Activated naive CD4-positive, alpha-beta T cell treated with anti-CD3 and anti-CD28 coated beads, Interleukin-2, amount 50 U/mL, for 72 hours (primary cell): Measurements from ENCODE around the gene RXFP2. TPM values are rescaled to one million over a fixed set of nuclear protein-coding genes. Genes with fewer than 3 reads are reported as not detected.

ENCODE experiments used
- ATAC-seq, 2 donors: fragments of 150-1000 bp; cut with Tn5 transposase; 2 replicates each; pipeline ENCODE4 v1.10.0; 2021; ENCODE audit warnings: mild to moderate bottlenecking in 2 of 2, moderate library complexity in 2 of 2
- DNase-seq, 2 donors: peaks; one replicate each; pipeline ENCODE4 v3.0.0; 2021 to 2022; ENCODE audit warnings: low spot score in 2 of 2
- H3K27ac Mint-ChIP-seq, 2 donors: one replicate each; pipeline ENCODE4 v1.8.0; 2022; ENCODE audit warnings: mild to moderate bottlenecking in 2 of 2, mixed read lengths in 2 of 2
- H3K36me3 Mint-ChIP-seq, 2 donors: one replicate each; pipeline ENCODE4 v1.8.0; 2022; ENCODE audit warnings: mixed read lengths in 2 of 2
- H3K9me3 Mint-ChIP-seq, 2 donors: one replicate each; pipeline ENCODE4 v1.8.0; 2022; ENCODE audit warnings: mixed read lengths in 2 of 2
- total RNA-seq, 2 donors: library from RNA; stranded (reverse); gene quantifications; one replicate each; pipeline ENCODE4 v1.2.3, GENCODE V29; 2022

Gene RXFP2
- total RNA-seq, 2 donors from 2014 or later: not detected

GRCh38 chr13:31798189-31798588 is 58.9 kb downstream of the RXFP2 start:
- no peaks in the 10 kb centered on the region for H3K36me3 Mint-ChIP-seq
- no peak overlapping the region for H3K27ac Mint-ChIP-seq
- DNase-seq (no peak), ATAC-seq (no peak)
- H3K9me3 Mint-ChIP-seq: no peaks in the 10 kb centered on the region

GRCh38 chr13:31801088-31801487 is 61.8 kb downstream of the RXFP2 start:
- no peak overlapping the region for H3K27ac Mint-ChIP-seq
- H3K9me3 Mint-ChIP-seq: no peaks in the 10 kb centered on the region
- no peaks in the 10 kb centered on the region for H3K36me3 Mint-ChIP-seq
- ATAC-seq (no peak), DNase-seq (no peak)

GRCh38 chr13:31803311-31803710 is 64.0 kb downstream of the RXFP2 start:
- Mint-ChIP-seq H3K36me3 (no peaks in the 10 kb centered on the region), H3K27ac (no peak overlapping the region), H3K9me3 (peaks cover 0 to 7% of the 10 kb centered on the region in 2 donors)
- DNase-seq (no peak), ATAC-seq (no peak)

- H3K36me3 Mint-ChIP-seq: peaks cover 0 to 4% of the 10 kb centered on the region in 2 donors
- no peak overlapping the region for H3K27ac Mint-ChIP-seq
- DNase-seq: no peak
- no peak for ATAC-seq
- peaks cover 4 to 15% of the 10 kb centered on the region in 2 donors for H3K9me3 Mint-ChIP-seq
These were observed 66.5 kb downstream of the RXFP2 start for GRCh38 chr13:31805841-31806240.

GRCh38 chr13:31807090-31807541 is 67.8 kb downstream of the RXFP2 start:
- no peak for DNase-seq
- ATAC-seq: peak in 1 of 2 donors; percentile 26
- no peak overlapping the region for H3K27ac Mint-ChIP-seq
- peaks cover 0 to 11% of the 10 kb centered on the region in 2 donors for H3K36me3 Mint-ChIP-seq
- peaks cover 9 to 21% of the 10 kb centered on the region in 2 donors for H3K9me3 Mint-ChIP-seq

- DNase-seq: no peak
- ATAC-seq: no peak
- Mint-ChIP-seq H3K9me3 (peaks cover 24 to 36% of the 10 kb centered on the region in 2 donors), H3K36me3 (peaks cover 0 to 25% of the 10 kb centered on the region in 2 donors), H3K27ac (no peak overlapping the region)
These were observed 75.2 kb downstream of the RXFP2 start for GRCh38 chr13:31814536-31814935.

GRCh38 chr13:31815361-31816144 is 76.2 kb downstream of the RXFP2 start:
- Mint-ChIP-seq H3K9me3 (peaks cover 21 to 30% of the 10 kb centered on the region in 2 donors), H3K36me3 (peaks cover 0 to 21% of the 10 kb centered on the region in 2 donors), H3K27ac (no peak overlapping the region)
- DNase-seq: no peak
- no peak for ATAC-seq

- Mint-ChIP-seq H3K27ac (no peak overlapping the region), H3K36me3 (peaks cover 0 to 13% of the 10 kb centered on the region in 2 donors), H3K9me3 (peaks cover 15 to 24% of the 10 kb centered on the region in 2 donors)
- no peak for ATAC-seq
- DNase-seq: no peak
These were observed 78.9 kb downstream of the RXFP2 start for GRCh38 chr13:31818236-31818635.

- H3K27ac Mint-ChIP-seq: no peak overlapping the region
- no peaks in the 10 kb centered on the region for H3K9me3 Mint-ChIP-seq
- H3K36me3 Mint-ChIP-seq: no peaks in the 10 kb centered on the region
- ATAC-seq: no peak
- DNase-seq: no peak
These were observed 85.6 kb downstream of the RXFP2 start for GRCh38 chr13:31824705-31825517.

- Mint-ChIP-seq H3K36me3 (no peaks in the 10 kb centered on the region), H3K9me3 (no peaks in the 10 kb centered on the region), H3K27ac (no peak overlapping the region)
- ATAC-seq (no peak), DNase-seq (no peak)
These were observed 87.2 kb downstream of the RXFP2 start for GRCh38 chr13:31826521-31826920.

- DNase-seq (no peak), ATAC-seq (no peak)
- Mint-ChIP-seq H3K27ac (no peak overlapping the region), H3K36me3 (no peaks in the 10 kb centered on the region), H3K9me3 (no peaks in the 10 kb centered on the region)
These were observed 88.4 kb downstream of the RXFP2 start for GRCh38 chr13:31827707-31828106.

GRCh38 chr13:31835932-31836331 is 96.6 kb downstream of the RXFP2 start:
- Mint-ChIP-seq H3K9me3 (no peaks in the 10 kb centered on the region), H3K27ac (no peak overlapping the region), H3K36me3 (no peaks in the 10 kb centered on the region)
- ATAC-seq (no peak), DNase-seq (no peak)

- Mint-ChIP-seq H3K27ac (no peak overlapping the region), H3K36me3 (no peaks in the 10 kb centered on the region), H3K9me3 (no peaks in the 10 kb centered on the region)
- DNase-seq: no peak
- ATAC-seq: no peak
These were observed 103.7 kb downstream of the RXFP2 start for GRCh38 chr13:31843044-31843443.

- no peaks in the 10 kb centered on the region for H3K9me3 Mint-ChIP-seq
- DNase-seq (peak; percentile 59 to 81), ATAC-seq (peak; percentile 89 to 98)
- H3K27ac Mint-ChIP-seq: no peak overlapping the region
- no peaks in the 10 kb centered on the region for H3K36me3 Mint-ChIP-seq
These were observed 107.0 kb downstream of the RXFP2 start for GRCh38 chr13:31846182-31846938.

GRCh38 chr13:31846961-31847752 is 107.8 kb downstream of the RXFP2 start:
- Mint-ChIP-seq H3K27ac (no peak overlapping the region), H3K36me3 (no peaks in the 10 kb centered on the region), H3K9me3 (no peaks in the 10 kb centered on the region)
- no peak for DNase-seq
- peak; percentile 37 to 39 for ATAC-seq

GRCh38 chr13:31848621-31849020 is 109.3 kb downstream of the RXFP2 start:
- ATAC-seq (no peak), DNase-seq (no peak)
- Mint-ChIP-seq H3K27ac (no peak overlapping the region), H3K9me3 (no peaks in the 10 kb centered on the region), H3K36me3 (no peaks in the 10 kb centered on the region)
